Caco-2 (cell line): ENCODE data around the gene SPATA17. TPM values are rescaled to one million over a fixed set of nuclear protein-coding genes. Genes with fewer than 3 reads are reported as not detected.

ENCODE experiments used
- BruUV-seq: library from RNA; stranded (reverse); fragments of 400-500 nt; replicated peaks from 2 replicates; lab custom pipeline; 2021; lab: Mats Ljungman, UMichigan
- CTCF ChIA-PET: fragments of 300-600 bp; sonication (Branson Sonifier 250); formaldehyde crosslinking; loops from one replicate; lab custom pipeline; 2022; ENCODE audit warnings: antibody characterized with exemption; lab: Charles Lee
- POLR2A ChIA-PET: fragments of 300-600 bp; sonication (Branson Sonifier 250); formaldehyde crosslinking; loops from one replicate; lab custom pipeline; 2022; ENCODE audit warnings: antibody characterized with exemption; lab: Charles Lee
- DNase-seq, 2 experiments: peaks; one replicate each; pipeline versions ENCODE4 v3.0.0 to v3.0.0-alpha.2; 2020 to 2022
- H3K27me3 ChIP-seq: replicated peaks from 2 replicates; pipeline ENCODE4 v1.6.0; 2011; ENCODE audit warnings: low read length; ENCODE audit not compliant: control insufficient read depth, insufficient read depth
- H3K36me3 ChIP-seq: 2 replicates; pipeline ENCODE4 v1.5.1; 2011; ENCODE audit warnings: low read length; ENCODE audit not compliant: control insufficient read depth, insufficient read depth
- H3K4me1 ChIP-seq: fragments of 250-450 bp; sonication (Bioruptor Pico); 2 replicates; pipeline ENCODE4 v1.5.1; 2020; ENCODE audit warnings: mild to moderate bottlenecking
- H3K4me3 ChIP-seq: 2 replicates; pipeline ENCODE4 v1.5.1; 2011; ENCODE audit warnings: low read depth, mild to moderate bottlenecking, control low read depth, low read length
- H3K9me3 ChIP-seq: fragments of 250-450 bp; sonication (Bioruptor Pico); 2 replicates; pipeline ENCODE4 v1.5.1; 2020; ENCODE audit warnings: mild to moderate bottlenecking, moderate library complexity
- H3K27ac Mint-ChIP-seq: one replicate; pipeline ENCODE4 v1.8.0; 2022; ENCODE audit warnings: mixed read lengths; ENCODE audit not compliant: unreplicated experiment
- H3K27me3 Mint-ChIP-seq: one replicate; pipeline ENCODE4 v1.8.0; 2022; ENCODE audit warnings: mixed read lengths; ENCODE audit not compliant: insufficient read depth, unreplicated experiment
- H3K36me3 Mint-ChIP-seq: one replicate; pipeline ENCODE4 v1.8.0; 2022; ENCODE audit warnings: mild to moderate bottlenecking, mixed read lengths; ENCODE audit not compliant: insufficient read depth, unreplicated experiment
- H3K4me1 Mint-ChIP-seq: one replicate; pipeline ENCODE4 v1.8.0; 2022; ENCODE audit warnings: low read depth, mixed read lengths; ENCODE audit not compliant: unreplicated experiment
- H3K4me3 Mint-ChIP-seq: one replicate; pipeline ENCODE4 v1.8.0; 2022; ENCODE audit warnings: mild to moderate bottlenecking, moderate library complexity, mixed read lengths; ENCODE audit not compliant: unreplicated experiment
- H3K9me3 Mint-ChIP-seq: one replicate; pipeline ENCODE4 v1.8.0; 2022; ENCODE audit warnings: mixed read lengths; ENCODE audit not compliant: unreplicated experiment
- intact Hi-C: fragments of 100-400 bp; cut with micrococcal nuclease; formaldehyde crosslinking; loops from one replicate; pipeline ENCODE4 v1.10.0; 2022; ENCODE audit not compliant: unreplicated experiment
- total RNA-seq: library from RNA; stranded (reverse); gene quantifications from 2 replicates; pipeline ENCODE4 v1.2.3, GENCODE V29; 2022
- TF ChIP-seq, protein P1 (sequence below), 2 experiments: fragments of 200-600 bp in 1 of 2; IDR thresholded peaks; 1 replicate in 1 of 2; 2 replicates in 1 of 2; pipeline versions ENCODE4 v1.5.1 to v1.8.0; 2011 to 2022; ENCODE audit warnings: antibody characterized with exemption in 1 of 2, control low read depth in 1 of 2, inconsistent platforms in 1 of 2, low read depth in 1 of 2, low read length in 1 of 2, mild to moderate bottlenecking in 1 of 2, moderate library complexity in 1 of 2; ENCODE audit not compliant: insufficient read depth in 1 of 2, severe bottlenecking in 1 of 2, unreplicated experiment in 1 of 2

Gene SPATA17
- total RNA-seq, 1 experiment from 2014 or later, result 1.1 TPM

DNA sequence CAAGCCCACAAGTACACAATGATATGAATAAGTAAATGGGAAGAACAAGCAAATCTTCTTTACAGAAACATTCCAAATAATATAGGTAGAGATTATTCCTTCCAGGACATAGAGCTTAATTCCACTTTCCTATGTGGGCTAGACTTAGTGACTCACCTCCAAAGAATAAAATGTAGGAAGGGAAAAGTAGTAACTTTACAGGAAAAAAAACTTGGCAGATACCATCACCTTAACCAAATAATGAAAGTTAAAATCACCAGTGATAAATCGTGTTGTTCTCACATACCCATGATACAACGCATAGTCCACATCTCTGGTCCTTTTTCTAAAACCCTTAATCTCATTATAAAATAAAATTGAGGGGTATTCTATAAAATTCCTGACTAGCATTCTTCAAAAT is 260.8 kb downstream of the SPATA17 start:
- Mint-ChIP-seq H3K4me3 (no peak overlapping the region), H3K27ac (no peak overlapping the region), H3K27me3 (peaks cover 8% of the 10 kb centered on the region), H3K4me1 (no peaks in the 10 kb centered on the region), H3K9me3 (no peaks in the 10 kb centered on the region), H3K36me3 (no peaks in the 10 kb centered on the region)
- H3K27me3 ChIP-seq, result no peaks in the 10 kb centered on the region
- H3K9me3 ChIP-seq, result no peaks in the 10 kb centered on the region
- no TSS peak for BruUV-seq
- TF ChIP-seq, protein P1, sequence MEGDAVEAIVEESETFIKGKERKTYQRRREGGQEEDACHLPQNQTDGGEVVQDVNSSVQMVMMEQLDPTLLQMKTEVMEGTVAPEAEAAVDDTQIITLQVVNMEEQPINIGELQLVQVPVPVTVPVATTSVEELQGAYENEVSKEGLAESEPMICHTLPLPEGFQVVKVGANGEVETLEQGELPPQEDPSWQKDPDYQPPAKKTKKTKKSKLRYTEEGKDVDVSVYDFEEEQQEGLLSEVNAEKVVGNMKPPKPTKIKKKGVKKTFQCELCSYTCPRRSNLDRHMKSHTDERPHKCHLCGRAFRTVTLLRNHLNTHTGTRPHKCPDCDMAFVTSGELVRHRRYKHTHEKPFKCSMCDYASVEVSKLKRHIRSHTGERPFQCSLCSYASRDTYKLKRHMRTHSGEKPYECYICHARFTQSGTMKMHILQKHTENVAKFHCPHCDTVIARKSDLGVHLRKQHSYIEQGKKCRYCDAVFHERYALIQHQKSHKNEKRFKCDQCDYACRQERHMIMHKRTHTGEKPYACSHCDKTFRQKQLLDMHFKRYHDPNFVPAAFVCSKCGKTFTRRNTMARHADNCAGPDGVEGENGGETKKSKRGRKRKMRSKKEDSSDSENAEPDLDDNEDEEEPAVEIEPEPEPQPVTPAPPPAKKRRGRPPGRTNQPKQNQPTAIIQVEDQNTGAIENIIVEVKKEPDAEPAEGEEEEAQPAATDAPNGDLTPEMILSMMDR (IDR thresholded peaks at IDR 0.05; ENCODE audit: insufficient read depth in 1 of 2, low read depth in 1 of 2, low read length in 1 of 2, severe bottlenecking in 1 of 2, unreplicated experiment in 1 of 2), result no peak
- ChIA-PET CTCF (interaction anchor here (0.6 kb wide), 1 partner anchor 368 kb away, joined by 3 read pairs; no protein-coding TSS in a partner anchor), POLR2A (no interaction called here)
- intact Hi-C loops, result no loop called here
- no peak for DNase-seq
- no peaks in the 10 kb centered on the region for H3K4me1 ChIP-seq
- H3K4me3 ChIP-seq, result no peak overlapping the region
- no peaks in the 10 kb centered on the region for H3K36me3 ChIP-seq

DNA sequence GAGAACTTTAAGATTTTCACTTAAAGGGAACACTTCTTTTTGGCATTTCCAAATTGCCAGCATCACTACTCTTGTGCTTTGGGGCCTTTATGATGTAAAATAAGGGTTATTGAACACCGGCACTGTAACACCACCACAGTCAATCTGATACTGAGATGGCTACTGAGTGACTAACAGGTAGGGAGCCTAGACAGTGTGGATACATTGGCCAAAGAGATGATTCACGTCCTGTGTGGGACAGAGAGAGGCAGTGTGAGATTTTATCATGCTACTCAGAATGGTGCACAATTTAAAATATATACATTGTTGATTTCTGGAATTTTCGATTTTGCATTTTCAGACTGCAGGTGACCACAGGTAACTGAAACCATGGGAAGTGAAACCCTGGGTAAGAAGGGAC is 261.6 kb downstream of the SPATA17 start:
- H3K27ac Mint-ChIP-seq, result no peak overlapping the region
- Histone ChIP-seq H3K36me3 (no peaks in the 10 kb centered on the region), H3K27me3 (no peaks in the 10 kb centered on the region), H3K4me3 (no peak overlapping the region), H3K4me1 (no peaks in the 10 kb centered on the region), H3K9me3 (no peaks in the 10 kb centered on the region)
- H3K4me3 Mint-ChIP-seq, result no peak overlapping the region
- no peaks in the 10 kb centered on the region for H3K36me3 Mint-ChIP-seq
- H3K4me1 Mint-ChIP-seq, result no peaks in the 10 kb centered on the region
- no peaks in the 10 kb centered on the region for H3K9me3 Mint-ChIP-seq
- TF ChIP-seq, protein P1 (IDR thresholded peaks at IDR 0.05; ENCODE audit: insufficient read depth in 1 of 2, low read depth in 1 of 2, low read length in 1 of 2, severe bottlenecking in 1 of 2, unreplicated experiment in 1 of 2), result no peak
- ChIA-PET CTCF (no interaction called here), POLR2A (no interaction called here)
- DNase-seq, result no peak
- no TSS peak for BruUV-seq
- intact Hi-C loops, result no loop called here
- peaks cover 10% of the 10 kb centered on the region for H3K27me3 Mint-ChIP-seq

DNA sequence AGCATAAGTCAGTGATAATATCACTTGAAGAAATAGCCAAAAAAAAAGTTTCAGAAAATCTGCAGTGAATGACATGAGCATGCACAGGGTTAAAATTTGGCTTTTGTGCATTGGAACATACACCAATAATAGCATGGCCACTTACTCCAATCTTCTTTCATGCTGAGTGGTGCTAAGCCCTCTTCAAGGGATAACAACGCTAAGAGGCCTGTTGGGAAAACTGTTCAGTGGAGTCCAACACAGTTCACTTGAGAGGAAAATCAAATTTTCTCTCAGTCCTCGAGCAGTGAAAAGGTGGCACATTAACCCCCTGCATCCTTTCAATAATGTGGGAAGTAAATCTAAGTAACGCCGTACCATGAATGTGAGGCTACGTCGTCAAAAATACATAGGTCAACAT is 264.7 kb downstream of the SPATA17 start:
- H3K4me3 Mint-ChIP-seq, result no peak overlapping the region
- TF ChIP-seq, protein P1 (IDR thresholded peaks at IDR 0.05; ENCODE audit: insufficient read depth in 1 of 2, low read depth in 1 of 2, low read length in 1 of 2, severe bottlenecking in 1 of 2, unreplicated experiment in 1 of 2), result no peak
- H3K36me3 Mint-ChIP-seq, result no peaks in the 10 kb centered on the region
- H3K27me3 ChIP-seq, result no peaks in the 10 kb centered on the region
- no peaks in the 10 kb centered on the region for H3K36me3 ChIP-seq
- peaks cover 5% of the 10 kb centered on the region for H3K27me3 Mint-ChIP-seq
- intact Hi-C loops, result no loop called here
- H3K4me1 Mint-ChIP-seq, result no peaks in the 10 kb centered on the region
- no peak for DNase-seq
- H3K9me3 Mint-ChIP-seq, result no peaks in the 10 kb centered on the region
- no peak overlapping the region for H3K4me3 ChIP-seq
- no peaks in the 10 kb centered on the region for H3K9me3 ChIP-seq
- ChIA-PET CTCF (no interaction called here), POLR2A (no interaction called here)
- H3K27ac Mint-ChIP-seq, result no peak overlapping the region
- no TSS peak for BruUV-seq
- H3K4me1 ChIP-seq, result no peaks in the 10 kb centered on the region
